ENCODE data around the gene THAP9. TPM values are rescaled to one million over a fixed set of nuclear protein-coding genes. Genes with fewer than 3 reads are reported as not detected.
A peak's percentile ranks its signal among the peaks of the same experiment; 100 is the strongest.

Gene THAP9
- total RNA-seq, 1 experiment from 2014 or later = 7.2 TPM

GRCh38 chr4:82903737-82904136 lies 3.2 kb downstream of the THAP9 start:
- DNase-seq = no peak
- H3K9me3 Mint-ChIP-seq (ENCODE audit: low read depth, unreplicated experiment) = no peaks in the 10 kb centered on the region
- H3K36me3 Mint-ChIP-seq (ENCODE audit: insufficient read depth, unreplicated experiment) = no peaks in the 10 kb centered on the region
- no peak for TF ChIP-seq CTCF (IDR thresholded peaks at IDR 0.05; ENCODE audit: unreplicated experiment)
- no peak overlapping the region for H3K27ac Mint-ChIP-seq (ENCODE audit: unreplicated experiment)
- no peak overlapping the region for H3K4me3 Mint-ChIP-seq (ENCODE audit: low read depth, unreplicated experiment)
- no TSS peak for BruUV-seq (replicated peaks)
- intact Hi-C loops (cut with micrococcal nuclease; ENCODE audit: unreplicated experiment) = loop anchor here (5.0 kb wide), 1 partner anchor 109 kb away; the partner anchor contains the start of gene LIN54
- CTCF ChIA-PET = no interaction called here
- no peaks in the 10 kb centered on the region for H3K27me3 Mint-ChIP-seq (ENCODE audit: unreplicated experiment)
- peaks cover 9% of the 10 kb centered on the region for H3K4me1 Mint-ChIP-seq (ENCODE audit: low read depth, unreplicated experiment)

- Mint-ChIP-seq H3K4me3 (ENCODE audit: low read depth, unreplicated experiment) (peak overlapping the region; percentile 56), H3K27me3 (ENCODE audit: unreplicated experiment) (no peaks in the 10 kb centered on the region)
- CTCF ChIA-PET = no interaction called here
Observed at GRCh38 chr4:82905205-82905604, 4.7 kb downstream of the THAP9 start.

DNA sequence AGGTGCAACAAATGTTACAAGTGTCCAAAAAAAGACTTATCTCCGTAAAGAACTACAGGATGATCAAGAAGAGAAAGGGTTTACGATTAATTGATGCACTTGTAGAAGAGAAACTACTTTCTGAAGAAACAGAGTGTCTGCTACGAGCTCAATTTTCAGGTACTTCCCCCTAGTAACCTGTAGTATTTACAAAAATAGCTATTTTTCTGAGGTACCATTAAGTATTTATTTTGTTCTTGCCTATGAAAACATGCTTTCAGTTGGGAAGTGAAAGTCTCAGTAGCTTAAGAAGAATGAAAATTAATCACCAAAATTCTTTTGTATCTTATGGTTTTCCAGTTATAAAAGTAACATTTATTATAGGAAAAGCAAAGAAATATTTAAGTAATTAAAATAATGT lies 5.9 kb downstream of the THAP9 start:
- CTCF ChIA-PET = no interaction called here
- no peaks in the 10 kb centered on the region for H3K27me3 Mint-ChIP-seq (ENCODE audit: unreplicated experiment)
- H3K4me1 Mint-ChIP-seq (ENCODE audit: low read depth, unreplicated experiment) = peaks cover 9% of the 10 kb centered on the region
- intact Hi-C loops (cut with micrococcal nuclease; ENCODE audit: unreplicated experiment) = no loop called here
- BruUV-seq (replicated peaks) = no TSS peak
- no peak for TF ChIP-seq CTCF (IDR thresholded peaks at IDR 0.05; ENCODE audit: unreplicated experiment)
- no peaks in the 10 kb centered on the region for H3K36me3 Mint-ChIP-seq (ENCODE audit: insufficient read depth, unreplicated experiment)
- no peak overlapping the region for H3K27ac Mint-ChIP-seq (ENCODE audit: unreplicated experiment)
- H3K4me3 Mint-ChIP-seq (ENCODE audit: low read depth, unreplicated experiment) = no peak overlapping the region
- no peak for DNase-seq
- H3K9me3 Mint-ChIP-seq (ENCODE audit: low read depth, unreplicated experiment) = no peaks in the 10 kb centered on the region

More at GRCh38 chr4:82905205-82905604, 4.7 kb downstream of the THAP9 start:
- intact Hi-C loops (cut with micrococcal nuclease; ENCODE audit: unreplicated experiment) = no loop called here
- no TSS peak for BruUV-seq (replicated peaks)
- DNase-seq = no peak
- no peak for TF ChIP-seq CTCF (IDR thresholded peaks at IDR 0.05; ENCODE audit: unreplicated experiment)
- no peaks in the 10 kb centered on the region for H3K9me3 Mint-ChIP-seq (ENCODE audit: low read depth, unreplicated experiment)
- H3K36me3 Mint-ChIP-seq (ENCODE audit: insufficient read depth, unreplicated experiment) = no peaks in the 10 kb centered on the region
- peaks cover 9% of the 10 kb centered on the region for H3K4me1 Mint-ChIP-seq (ENCODE audit: low read depth, unreplicated experiment)
- peak overlapping the region; percentile 79 for H3K27ac Mint-ChIP-seq (ENCODE audit: unreplicated experiment)

DNA sequence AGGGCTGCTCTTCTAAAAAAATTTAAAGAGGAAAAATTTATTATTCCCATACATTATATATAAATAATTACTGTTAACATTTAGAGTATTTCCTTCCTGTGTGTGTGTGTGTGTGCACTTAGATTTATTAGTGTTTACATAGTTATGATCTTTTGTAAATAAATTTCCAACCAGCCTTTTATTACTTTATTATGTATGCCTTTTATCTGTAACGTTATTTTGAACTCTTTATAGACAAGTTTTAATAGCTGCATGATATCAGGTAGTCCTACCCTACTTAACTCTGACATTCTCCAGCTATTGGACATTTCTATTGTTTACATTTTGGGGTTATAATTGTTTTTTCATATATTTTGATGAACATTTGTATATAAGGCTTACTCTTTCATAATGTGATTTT lies 8.8 kb downstream of the THAP9 start:
- Mint-ChIP-seq H3K27me3 (ENCODE audit: unreplicated experiment) (no peaks in the 10 kb centered on the region), H3K4me3 (ENCODE audit: low read depth, unreplicated experiment) (no peak overlapping the region), H3K36me3 (ENCODE audit: insufficient read depth, unreplicated experiment) (no peaks in the 10 kb centered on the region), H3K4me1 (ENCODE audit: low read depth, unreplicated experiment) (peaks cover 9% of the 10 kb centered on the region), H3K27ac (ENCODE audit: unreplicated experiment) (no peak overlapping the region), H3K9me3 (ENCODE audit: low read depth, unreplicated experiment) (no peaks in the 10 kb centered on the region)
- no peak for TF ChIP-seq CTCF (IDR thresholded peaks at IDR 0.05; ENCODE audit: unreplicated experiment)
- CTCF ChIA-PET = no interaction called here
- intact Hi-C loops (cut with micrococcal nuclease; ENCODE audit: unreplicated experiment) = no loop called here
- no TSS peak for BruUV-seq (replicated peaks)
- no peak for DNase-seq

Measured in Calu3 (cell line).